ENCODE measurements around the gene PDZD11. TPM values are rescaled to one million over a fixed set of nuclear protein-coding genes. Genes with fewer than 3 reads are reported as not detected.

The PDZD11 gene
- total RNA-seq, 1 donor from 2014 or later: 38.3 TPM

- H3K27ac Mint-ChIP-seq (ENCODE audit: unreplicated experiment): no peak within 1 kb of the TSS
- no peaks in the 10 kb centered on the region for H3K36me3 Mint-ChIP-seq (ENCODE audit: low read depth)
- H3K4me1 Mint-ChIP-seq: no peaks in the 10 kb centered on the region
- H3K4me3 Mint-ChIP-seq: no peak within 1 kb of the TSS
- TF ChIP-seq CTCF (conservative IDR thresholded peaks at IDR 0.05): no peak
- H3K27me3 Mint-ChIP-seq (ENCODE audit: low read depth): peaks cover 4% of the 10 kb centered on the region
- H3K9me3 Mint-ChIP-seq: peaks cover 10% of the 10 kb centered on the region
- no peak for DNase-seq (ENCODE audit: low read depth, low spot score)
Observed at GRCh38 chrX:70268034-70268433, 21.7 kb downstream of the PDZD11 start, which contains the start of gene ARR3. ARR3 (plus strand) TSS chrX:70268334; CDS start chrX:70269386, 1,052 bp downstream.

GRCh38 chrX:70264784-70265183 is 24.9 kb downstream of the PDZD11 start:
- no peak overlapping the region for H3K4me3 Mint-ChIP-seq
- no peaks in the 10 kb centered on the region for H3K4me1 Mint-ChIP-seq
- no peak for TF ChIP-seq CTCF (conservative IDR thresholded peaks at IDR 0.05)
- peaks cover 7% of the 10 kb centered on the region for H3K27me3 Mint-ChIP-seq (ENCODE audit: low read depth)
- H3K27ac Mint-ChIP-seq (ENCODE audit: unreplicated experiment): no peak overlapping the region
- H3K36me3 Mint-ChIP-seq (ENCODE audit: low read depth): no peaks in the 10 kb centered on the region
- peaks cover 8% of the 10 kb centered on the region for H3K9me3 Mint-ChIP-seq
- no peak for DNase-seq (ENCODE audit: low read depth, low spot score)

- H3K27ac Mint-ChIP-seq (ENCODE audit: unreplicated experiment): no peak overlapping the region
- no peak overlapping the region for H3K4me3 Mint-ChIP-seq
- H3K9me3 Mint-ChIP-seq: peaks cover 7% of the 10 kb centered on the region
- H3K36me3 Mint-ChIP-seq (ENCODE audit: low read depth): no peaks in the 10 kb centered on the region
- peak; percentile 37 for DNase-seq (ENCODE audit: low read depth, low spot score)
- peaks cover 7% of the 10 kb centered on the region for H3K27me3 Mint-ChIP-seq (ENCODE audit: low read depth)
- H3K4me1 Mint-ChIP-seq: no peaks in the 10 kb centered on the region
- TF ChIP-seq CTCF (conservative IDR thresholded peaks at IDR 0.05): peak; percentile 67
Observed at GRCh38 chrX:70262952-70263567, 26.7 kb downstream of the PDZD11 start.

GRCh38 chrX:70260104-70260503 is 29.6 kb downstream of the PDZD11 start, which contains the start of gene P2RY4:
P2RY4 (minus strand) TSS chrX:70260204; CDS start chrX:70259624, 580 bp downstream.
- H3K9me3 Mint-ChIP-seq: no peaks in the 10 kb centered on the region
- no peak within 1 kb of the TSS for H3K4me3 Mint-ChIP-seq
- no peak within 1 kb of the TSS for H3K27ac Mint-ChIP-seq (ENCODE audit: unreplicated experiment)
- peaks cover 4% of the 10 kb centered on the region for H3K36me3 Mint-ChIP-seq (ENCODE audit: low read depth)
- peaks cover 7% of the 10 kb centered on the region for H3K27me3 Mint-ChIP-seq (ENCODE audit: low read depth)
- H3K4me1 Mint-ChIP-seq: no peaks in the 10 kb centered on the region
- no peak for DNase-seq (ENCODE audit: low read depth, low spot score)
- no peak for TF ChIP-seq CTCF (conservative IDR thresholded peaks at IDR 0.05)

- Mint-ChIP-seq H3K27ac (ENCODE audit: unreplicated experiment) (no peak overlapping the region), H3K9me3 (peaks cover 9% of the 10 kb centered on the region), H3K27me3 (ENCODE audit: low read depth) (no peaks in the 10 kb centered on the region), H3K4me1 (peaks cover 8% of the 10 kb centered on the region), H3K4me3 (no peak overlapping the region), H3K36me3 (ENCODE audit: low read depth) (peaks cover 7% of the 10 kb centered on the region)
- no peak for DNase-seq (ENCODE audit: low read depth, low spot score)
- no peak for TF ChIP-seq CTCF (conservative IDR thresholded peaks at IDR 0.05)
Observed at GRCh38 chrX:70257423-70258288, 32.1 kb downstream of the PDZD11 start.

Data from neural crest cell (in vitro differentiated cells).